Endodermal cell (in vitro differentiated cells): Measurements from ENCODE around the gene ARHGAP1. TPM values are rescaled to one million over a fixed set of nuclear protein-coding genes. Genes with fewer than 3 reads are reported as not detected.

Experiments used
- DNase-seq: peaks from one replicate; pipeline ENCODE4 v3.0.0-alpha.2; 2017
- H3K27ac ChIP-seq: 2 replicates; pipeline ENCODE4 v1.5.1; 2013; ENCODE audit warnings: mild to moderate bottlenecking, low read depth, low read length, moderate library complexity
- H3K27me3 ChIP-seq: 2 replicates; pipeline ENCODE4 v1.6.1; 2013; ENCODE audit warnings: mild to moderate bottlenecking, low read length, moderate library complexity; ENCODE audit not compliant: insufficient read depth, control insufficient read depth, poor library complexity, severe bottlenecking
- H3K36me3 ChIP-seq: 2 replicates; pipeline ENCODE4 v1.7.0; 2013; ENCODE audit warnings: mild to moderate bottlenecking, low read length, moderate library complexity; ENCODE audit not compliant: control insufficient read depth, insufficient read depth
- H3K4me1 ChIP-seq: one replicate; pipeline ENCODE4 v1.7.0; 2013; ENCODE audit warnings: low read length; ENCODE audit not compliant: control insufficient read depth, insufficient read depth
- H3K4me3 ChIP-seq: 2 replicates; pipeline ENCODE4 v1.5.1; 2013; ENCODE audit warnings: mild to moderate bottlenecking, low read length, moderate library complexity
- H3K9ac ChIP-seq: 2 replicates; pipeline ENCODE4 v1.6.1; 2013; ENCODE audit warnings: mild to moderate bottlenecking, low read length, moderate library complexity; ENCODE audit not compliant: poor library complexity, severe bottlenecking; ENCODE audit errors: extremely low read depth
- H3K9me3 ChIP-seq: 2 replicates; pipeline ENCODE4 v1.6.1; 2013; ENCODE audit warnings: mild to moderate bottlenecking, low read length, moderate library complexity; ENCODE audit not compliant: control insufficient read depth
- H3K27ac Mint-ChIP-seq: 2 replicates; pipeline ENCODE4 v1.8.0; 2020; ENCODE audit warnings: mixed read lengths
- H3K27me3 Mint-ChIP-seq: 2 replicates; pipeline ENCODE4 v1.8.0; 2021; ENCODE audit warnings: mild to moderate bottlenecking, mixed read lengths; ENCODE audit not compliant: insufficient read depth
- H3K36me3 Mint-ChIP-seq: 2 replicates; pipeline ENCODE4 v1.8.0; 2020; ENCODE audit warnings: low read depth, mixed read lengths
- H3K4me1 Mint-ChIP-seq: 2 replicates; pipeline ENCODE4 v1.8.0; 2020; ENCODE audit warnings: mixed read lengths
- H3K4me3 Mint-ChIP-seq: 2 replicates; pipeline ENCODE4 v1.8.0; 2020; ENCODE audit warnings: mild to moderate bottlenecking, moderate library complexity, mixed read lengths
- H3K9me3 Mint-ChIP-seq: 2 replicates; pipeline ENCODE4 v1.8.0; 2020; ENCODE audit warnings: mild to moderate bottlenecking, mixed read lengths
- WGBS, 2 experiments: methylation state at CpG; one replicate each; pipeline versions ENCODE4 v1.1.5 to v1.1.7; 2013; ENCODE audit warnings: missing lambda C conversion rate in 2 of 2, mixed read lengths in 1 of 2; ENCODE audit not compliant: insufficient coverage in 1 of 2, insufficient read length in 1 of 2; 5-methylcytosine and 5-hydroxymethylcytosine counted together
- total RNA-seq, 2 donors: library from RNA; stranded (reverse); fragmentation: NEBNext Ultra II Directional in 1 of 2; extraction: Animal tissue kit (Norgen Biotek cat#: 25700) in 1 of 2; gene quantifications; 2 replicates in 1 of 2; 3 replicates in 1 of 2; pipeline ENCODE4 v1.2.1, GENCODE V29; 2021
- TF ChIP-seq, protein P1 (sequence below): fragments of 200-600 bp; sonication (generic); conservative IDR thresholded peaks from 2 replicates; pipeline ENCODE4 v1.5.0; 2021; ENCODE audit warnings: antibody characterized with exemption, mild to moderate bottlenecking

The ARHGAP1 gene
- total RNA-seq, 2 donors from 2014 or later: 53.4 to 56.6 TPM

GRCh38 chr11:46697723-46698122 is 2.7 kb downstream of the ARHGAP1 start:
- Histone ChIP-seq H3K9me3 (no peaks in the 10 kb centered on the region), H3K9ac (no peak overlapping the region), H3K27ac (peak overlapping the region; percentile 83), H3K4me3 (no peak overlapping the region), H3K27me3 (no peaks in the 10 kb centered on the region), H3K36me3 (peaks cover 36% of the 10 kb centered on the region), H3K4me1 (peaks cover 5% of the 10 kb centered on the region)
- Mint-ChIP-seq H3K9me3 (no peaks in the 10 kb centered on the region), H3K27ac (peak overlapping the region; percentile 19), H3K4me1 (peaks cover 6% of the 10 kb centered on the region), H3K4me3 (no peak overlapping the region), H3K36me3 (peaks cover 27% of the 10 kb centered on the region), H3K27me3 (no peaks in the 10 kb centered on the region)
- 80 to 83% methylated on average over 1 to 2 of the region's 2 CpGs for WGBS, 2 experiments
- TF ChIP-seq, protein P1, sequence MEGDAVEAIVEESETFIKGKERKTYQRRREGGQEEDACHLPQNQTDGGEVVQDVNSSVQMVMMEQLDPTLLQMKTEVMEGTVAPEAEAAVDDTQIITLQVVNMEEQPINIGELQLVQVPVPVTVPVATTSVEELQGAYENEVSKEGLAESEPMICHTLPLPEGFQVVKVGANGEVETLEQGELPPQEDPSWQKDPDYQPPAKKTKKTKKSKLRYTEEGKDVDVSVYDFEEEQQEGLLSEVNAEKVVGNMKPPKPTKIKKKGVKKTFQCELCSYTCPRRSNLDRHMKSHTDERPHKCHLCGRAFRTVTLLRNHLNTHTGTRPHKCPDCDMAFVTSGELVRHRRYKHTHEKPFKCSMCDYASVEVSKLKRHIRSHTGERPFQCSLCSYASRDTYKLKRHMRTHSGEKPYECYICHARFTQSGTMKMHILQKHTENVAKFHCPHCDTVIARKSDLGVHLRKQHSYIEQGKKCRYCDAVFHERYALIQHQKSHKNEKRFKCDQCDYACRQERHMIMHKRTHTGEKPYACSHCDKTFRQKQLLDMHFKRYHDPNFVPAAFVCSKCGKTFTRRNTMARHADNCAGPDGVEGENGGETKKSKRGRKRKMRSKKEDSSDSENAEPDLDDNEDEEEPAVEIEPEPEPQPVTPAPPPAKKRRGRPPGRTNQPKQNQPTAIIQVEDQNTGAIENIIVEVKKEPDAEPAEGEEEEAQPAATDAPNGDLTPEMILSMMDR: no peak
- DNase-seq: no peak

DNA sequence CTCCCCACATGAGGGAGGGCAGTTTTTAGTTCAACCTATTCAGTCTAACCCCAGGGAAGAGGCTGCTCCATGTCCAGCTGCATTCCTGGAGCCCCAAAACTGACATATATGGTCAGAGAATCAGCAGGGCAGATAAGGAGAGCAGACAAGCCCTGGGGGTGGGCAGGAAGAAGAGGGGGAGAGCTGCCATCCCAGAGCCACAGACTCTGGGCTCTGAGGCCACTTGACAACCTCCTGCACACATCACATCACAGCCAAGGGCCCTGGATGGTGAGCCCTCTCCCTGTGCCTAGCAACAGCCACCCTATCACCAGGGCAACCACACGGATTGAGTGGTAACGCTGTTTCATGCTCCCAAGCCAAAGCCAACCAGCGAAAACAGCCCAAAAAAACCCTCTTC is 3.1 kb downstream of the ARHGAP1 start:
- Mint-ChIP-seq H3K27me3 (no peaks in the 10 kb centered on the region), H3K9me3 (no peaks in the 10 kb centered on the region)

GRCh38 chr11:46696212-46696558 is 4.2 kb downstream of the ARHGAP1 start:
- no peaks in the 10 kb centered on the region for H3K27me3 Mint-ChIP-seq
- no peaks in the 10 kb centered on the region for H3K27me3 ChIP-seq
- no peak for DNase-seq
- H3K36me3 ChIP-seq: peaks cover 30% of the 10 kb centered on the region
- TF ChIP-seq, protein P1: no peak
- H3K9me3 ChIP-seq: no peaks in the 10 kb centered on the region
- no peak overlapping the region for H3K27ac ChIP-seq
- H3K4me1 Mint-ChIP-seq: no peaks in the 10 kb centered on the region
- H3K4me3 ChIP-seq: no peak overlapping the region
- H3K27ac Mint-ChIP-seq: no peak overlapping the region
- peaks cover 5% of the 10 kb centered on the region for H3K4me1 ChIP-seq
- H3K36me3 Mint-ChIP-seq: peaks cover 17% of the 10 kb centered on the region
- H3K9ac ChIP-seq: no peak overlapping the region
- WGBS, 2 experiments: 93 to 95% methylated on average over 9 to 11 of the region's 11 CpGs
- H3K9me3 Mint-ChIP-seq: no peaks in the 10 kb centered on the region
- H3K4me3 Mint-ChIP-seq: no peak overlapping the region

More for the DNA sequence above, 3.1 kb downstream of the ARHGAP1 start:
- no peak overlapping the region for H3K9ac ChIP-seq
- Mint-ChIP-seq H3K4me1 (peaks cover 6% of the 10 kb centered on the region), H3K36me3 (peaks cover 23% of the 10 kb centered on the region), H3K4me3 (no peak overlapping the region), H3K27ac (peak overlapping the region; percentile 19)
- no peaks in the 10 kb centered on the region for H3K27me3 ChIP-seq
- H3K4me1 ChIP-seq: peaks cover 5% of the 10 kb centered on the region
- no peak overlapping the region for H3K4me3 ChIP-seq
- no peak for DNase-seq
- TF ChIP-seq, protein P1: no peak
- peak overlapping the region; percentile 83 for H3K27ac ChIP-seq
- WGBS, 2 experiments: 60 to 81% methylated on average over 2 to 3 of the region's 3 CpGs
- H3K9me3 ChIP-seq: no peaks in the 10 kb centered on the region
- peaks cover 32% of the 10 kb centered on the region for H3K36me3 ChIP-seq
